Fibroblast of villous mesenchyme (primary cell): Measurements from ENCODE around the gene PDPN. TPM values are rescaled to one million over a fixed set of nuclear protein-coding genes. Genes with fewer than 3 reads are reported as not detected.

Source experiments
- DNase-seq: peaks from one replicate; pipeline ENCODE4 v3.0.0-alpha.2; 2010; ENCODE audit warnings: low read depth
- H3K4me3 ChIP-seq: 2 replicates; pipeline ENCODE4 v1.5.1; 2011; ENCODE audit warnings: low read depth, mild to moderate bottlenecking, low read length
- total RNA-seq: library from RNA; depleted of rRNA; stranded (reverse); fragments of >200 nt; gene quantifications from 2 replicates; pipeline ENCODE4 v1.2.3, GENCODE V29; 2012
- TF ChIP-seq, protein P1 (sequence below): IDR thresholded peaks from 2 replicates; pipeline ENCODE4 v1.5.1; 2012; ENCODE audit warnings: low read depth, mild to moderate bottlenecking, low read length; ENCODE audit not compliant: insufficient read depth

The PDPN gene
- total RNA-seq, 1 donor: 32.8 TPM

DNA sequence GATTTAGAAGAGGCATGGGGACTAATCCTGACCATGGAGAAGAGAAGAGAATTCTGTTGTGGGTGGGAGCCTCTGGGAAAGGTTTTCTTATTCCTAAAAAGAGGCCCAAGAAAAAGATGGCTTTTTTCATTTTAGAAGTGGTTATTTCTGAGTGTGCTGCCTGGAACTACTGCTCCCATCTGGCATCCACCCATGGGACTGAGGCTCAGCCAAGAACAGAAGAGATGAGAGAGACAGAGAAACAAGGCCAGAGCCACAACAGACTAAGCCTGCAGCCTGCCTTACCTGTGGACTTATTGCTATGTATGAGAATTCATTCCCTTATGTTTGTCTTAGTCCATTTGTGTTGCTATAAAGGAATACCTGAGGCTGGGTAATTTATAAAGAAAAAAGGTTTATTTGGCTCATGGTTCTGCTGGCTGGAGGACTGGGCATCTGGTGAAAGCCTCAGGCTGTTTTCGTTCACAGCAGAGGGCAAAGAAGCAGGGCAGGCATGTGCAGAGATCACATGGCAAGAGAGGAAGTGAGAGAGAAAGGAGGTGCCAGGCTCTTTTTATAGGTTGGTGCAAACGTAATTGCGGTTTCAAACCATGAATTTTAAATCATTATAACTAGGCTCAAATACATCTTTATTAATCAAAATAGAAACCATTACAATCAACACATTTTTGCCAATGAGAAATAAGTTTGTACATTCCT, 58.8 kb downstream of the PDPN start:
- TF ChIP-seq, protein P1, sequence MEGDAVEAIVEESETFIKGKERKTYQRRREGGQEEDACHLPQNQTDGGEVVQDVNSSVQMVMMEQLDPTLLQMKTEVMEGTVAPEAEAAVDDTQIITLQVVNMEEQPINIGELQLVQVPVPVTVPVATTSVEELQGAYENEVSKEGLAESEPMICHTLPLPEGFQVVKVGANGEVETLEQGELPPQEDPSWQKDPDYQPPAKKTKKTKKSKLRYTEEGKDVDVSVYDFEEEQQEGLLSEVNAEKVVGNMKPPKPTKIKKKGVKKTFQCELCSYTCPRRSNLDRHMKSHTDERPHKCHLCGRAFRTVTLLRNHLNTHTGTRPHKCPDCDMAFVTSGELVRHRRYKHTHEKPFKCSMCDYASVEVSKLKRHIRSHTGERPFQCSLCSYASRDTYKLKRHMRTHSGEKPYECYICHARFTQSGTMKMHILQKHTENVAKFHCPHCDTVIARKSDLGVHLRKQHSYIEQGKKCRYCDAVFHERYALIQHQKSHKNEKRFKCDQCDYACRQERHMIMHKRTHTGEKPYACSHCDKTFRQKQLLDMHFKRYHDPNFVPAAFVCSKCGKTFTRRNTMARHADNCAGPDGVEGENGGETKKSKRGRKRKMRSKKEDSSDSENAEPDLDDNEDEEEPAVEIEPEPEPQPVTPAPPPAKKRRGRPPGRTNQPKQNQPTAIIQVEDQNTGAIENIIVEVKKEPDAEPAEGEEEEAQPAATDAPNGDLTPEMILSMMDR: no peak
- H3K4me3 ChIP-seq: no peak overlapping the region
- no peak for DNase-seq

DNA sequence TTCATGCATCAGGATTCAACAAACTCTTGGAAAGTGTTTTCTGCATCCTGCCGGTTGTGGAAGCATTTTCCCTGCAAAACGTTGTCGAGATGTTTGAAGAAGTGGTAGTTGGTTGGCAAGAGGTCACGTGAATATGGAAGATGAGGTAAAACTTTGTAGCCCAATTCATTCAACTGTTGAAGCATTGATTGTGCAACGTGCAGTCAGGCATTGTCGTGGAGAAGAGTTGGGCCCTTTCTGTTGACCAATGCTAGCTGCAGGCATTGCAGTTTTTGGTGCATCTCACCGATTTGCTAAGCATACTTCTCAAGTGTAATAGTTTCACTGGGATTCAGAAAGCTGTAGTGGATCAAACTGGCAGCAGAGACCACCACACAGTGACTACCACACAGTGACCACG, 59.4 kb downstream of the PDPN start:
- DNase-seq: no peak
- TF ChIP-seq, protein P1: no peak
- H3K4me3 ChIP-seq: no peak overlapping the region

DNA sequence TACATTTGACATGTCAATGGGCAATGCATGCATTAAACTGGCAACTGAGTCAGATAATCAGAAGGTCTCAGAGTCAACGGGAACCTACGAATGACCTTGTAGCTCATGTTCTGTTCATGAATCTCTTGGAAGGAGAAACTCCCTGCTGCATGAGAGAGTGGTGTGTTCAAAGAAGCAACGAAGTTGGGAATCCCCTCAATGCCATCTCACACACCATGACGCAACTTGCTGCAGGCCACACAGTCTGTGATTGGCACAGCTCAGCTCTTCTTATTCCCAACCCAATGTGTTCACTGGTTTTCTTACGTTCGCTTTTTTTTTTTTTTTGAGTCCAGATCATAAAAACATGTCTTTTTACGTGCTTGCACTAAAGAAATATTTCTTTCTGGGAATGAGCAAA, 62.9 kb downstream of the PDPN start:
- H3K4me3 ChIP-seq: no peak overlapping the region
- DNase-seq: no peak
- TF ChIP-seq, protein P1: no peak

DNA sequence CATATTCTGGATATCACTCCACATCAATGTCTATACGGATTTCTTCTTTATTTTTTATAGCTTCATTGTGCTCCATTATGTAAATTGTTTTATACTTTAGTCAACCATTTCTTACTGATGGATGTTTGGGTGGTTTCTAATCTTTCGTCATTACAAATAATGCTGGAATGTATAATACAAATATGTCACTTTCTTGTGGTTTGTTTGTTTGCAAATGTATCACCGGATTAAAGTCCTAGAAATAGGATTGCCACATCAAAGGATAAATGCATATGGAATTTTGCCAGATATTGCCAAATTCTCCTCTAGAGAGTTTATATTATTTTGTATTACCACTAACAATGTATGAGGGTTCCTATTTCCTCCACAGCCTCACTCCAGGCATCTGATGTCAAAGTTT, 67.6 kb downstream of the PDPN start:
- DNase-seq: peak; percentile 84
- TF ChIP-seq, protein P1: no peak
- H3K4me3 ChIP-seq: no peak overlapping the region

DNA sequence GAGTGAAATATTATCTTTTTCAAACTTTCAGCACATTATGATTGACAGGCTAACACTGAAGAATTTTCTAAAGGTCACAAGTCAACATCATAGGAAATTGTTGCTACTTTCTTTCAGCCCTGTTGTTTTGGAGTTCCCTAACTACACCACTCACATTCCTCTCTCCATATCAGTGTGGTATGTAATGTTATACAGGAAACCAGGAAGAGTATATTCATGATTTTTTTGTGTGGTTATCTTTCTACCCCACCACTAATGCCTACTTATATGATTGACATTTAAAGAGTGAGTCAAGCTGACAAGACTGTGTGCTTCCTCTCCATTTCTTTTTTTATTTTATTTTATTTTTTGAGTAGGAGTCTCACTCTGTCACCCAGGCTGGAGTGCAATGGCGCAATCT, 68.6 kb downstream of the PDPN start:
- peak; percentile 8 for DNase-seq
- TF ChIP-seq, protein P1: no peak
- H3K4me3 ChIP-seq: no peak overlapping the region

DNA sequence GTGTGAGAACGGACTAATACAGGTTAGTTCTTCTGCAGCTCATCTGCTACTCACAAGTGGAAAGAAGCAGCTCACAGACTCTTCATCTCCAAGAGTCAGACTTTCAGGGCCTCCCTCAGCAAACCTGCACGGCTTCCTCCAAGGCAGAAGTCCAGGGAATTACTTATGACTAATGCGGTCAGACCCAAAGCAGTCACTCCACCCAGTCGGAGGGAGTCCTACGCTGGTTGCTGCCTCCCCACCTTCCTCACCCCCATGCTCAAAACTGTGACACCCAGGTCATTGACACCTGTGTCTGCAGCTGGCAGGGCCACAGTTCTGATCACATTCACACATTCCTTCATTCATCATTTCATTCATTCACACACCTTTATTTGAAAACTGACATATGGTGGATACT, 77.9 kb downstream of the PDPN start:
- DNase-seq: peak; percentile 53
- H3K4me3 ChIP-seq: no peak overlapping the region
- TF ChIP-seq, protein P1: no peak

DNA sequence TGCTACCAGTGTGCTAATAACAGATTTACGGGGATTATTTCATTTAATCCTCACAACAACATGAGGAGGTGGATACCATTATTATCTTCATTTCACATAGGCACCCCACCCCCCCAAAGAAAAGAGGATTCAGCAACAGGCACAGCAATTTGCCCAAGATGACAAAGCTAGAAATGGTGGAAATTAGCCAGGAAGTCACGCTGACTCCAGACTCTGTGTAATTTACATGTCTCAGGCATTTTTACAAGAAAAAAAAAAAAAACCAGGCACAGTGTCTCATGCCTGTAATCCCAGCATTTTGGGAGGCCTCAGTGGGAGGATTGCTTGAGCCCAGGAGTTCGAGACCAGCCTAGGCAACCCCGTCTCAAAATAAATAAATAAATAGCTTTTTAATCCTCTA, 78.9 kb downstream of the PDPN start:
- peak; percentile 88 for DNase-seq
- TF ChIP-seq, protein P1: no peak
- no peak overlapping the region for H3K4me3 ChIP-seq
